ENCODE results near the gene GSDMA. TPM values are rescaled to one million over a fixed set of nuclear protein-coding genes. Genes with fewer than 3 reads are reported as not detected.

GSDMA gene
- total and polyA plus RNA-seq, 9 of the 15 experiments (the other 6 are each of a cell fraction or from before 2014, with no cell fraction given): 0.04 to 0.13 (median 0.07) TPM; not detected in 2

GRCh38 chr17:39915559-39915958 is 47.2 kb upstream of the GSDMA start:
- no peaks in the 10 kb centered on the region for H3K27me3 ChIP-seq (ENCODE audit: control insufficient read depth in 2 of 2, insufficient read depth in 2 of 2, low read length in 2 of 2)
- FAIRE-seq: no peak
- no TSS peak for BruUV-seq (replicated peaks)
- H3K4me2 ChIP-seq (ENCODE audit: insufficient read depth, low read length): no peak overlapping the region
- no peak overlapping the region for H3K4me3 ChIP-seq
- no peak for ATAC-seq
- H3K79me2 ChIP-seq (ENCODE audit: control insufficient read depth, insufficient read depth, low read length): no peaks in the 10 kb centered on the region
- H2AFZ ChIP-seq (ENCODE audit: low read depth, low read length): no peak overlapping the region
- in situ Hi-C loops (cut with MboI): no loop called here
- peaks cover 8 to 12% of the 10 kb centered on the region in 2 experiments; a peak in 4 of 5 replicates for H3K4me1 ChIP-seq (replicated peaks in 1 of 2; ENCODE audit: control insufficient read depth in 2 of 2, insufficient read depth in 2 of 2, low read length in 2 of 2)
- POLR2A ChIA-PET: interaction anchor here (0.6 to 1.1 kb wide), 3 partner anchors 11 to 13 kb away, joined by 3 to 4 read pairs (median 3); no protein-coding TSS in a partner anchor
- peaks cover 8% of the 10 kb centered on the region; the same call in 1 of the 3 replicates for H3K36me3 ChIP-seq (ENCODE audit: control insufficient read depth, insufficient read depth, low read length)
- no peak for DNase-seq (ENCODE audit: extremely low read depth in 1 of 4, low spot score in 3 of 4)
- H3K27ac ChIP-seq (ENCODE audit: extremely low read depth, low read depth, low read length): no peak overlapping the region
- intact Hi-C loops (cut with micrococcal nuclease): no loop called here
- CTCF ChIA-PET (ENCODE audit: low intra/inter-chr PET ratio): interaction anchor here (0.6 kb wide), 1 partner anchor 643 kb away, joined by 3 read pairs; no protein-coding TSS in a partner anchor
- H3K9me3 ChIP-seq (replicated peaks; ENCODE audit: control insufficient read depth, insufficient read depth, low read depth, low read length): no peaks in the 10 kb centered on the region
- no peaks in the 10 kb centered on the region for H4K20me1 ChIP-seq (replicated peaks; ENCODE audit: control insufficient read depth, insufficient read depth, low read length)
- H3K9me1 ChIP-seq (ENCODE audit: control insufficient read depth, insufficient read depth, low read length): no peaks in the 10 kb centered on the region
- 63% methylated on average over 4 of the region's 4 CpGs for WGBS (ENCODE audit: insufficient coverage, low coverage, missing lambda C conversion rate)
- H3K9ac ChIP-seq (ENCODE audit: insufficient read depth in 1 of 2, low read depth in 2 of 2, low read length in 2 of 2): no peak overlapping the region
- TF ChIP-seq CGGBP1 (CRISPR knock-in tag; IDR thresholded peaks at IDR 0.05) (no peak), HDAC8 (tag; IDR thresholded peaks at IDR 0.05) (no peak), ZNF780A (CRISPR knock-in tag; IDR thresholded peaks at IDR 0.05) (no peak), ETV6 (IDR thresholded peaks at IDR 0.05; ENCODE audit: borderline replicate concordance in 1 of 2, low read depth in 2 of 2, low read length in 1 of 2) (no peak), ETV6 (CRISPR knock-in tag; IDR thresholded peaks at IDR 0.05; ENCODE audit: borderline replicate concordance) (no peak), MTA3 (IDR thresholded peaks at IDR 0.05; ENCODE audit: borderline replicate concordance) (no peak), FOXM1 (IDR thresholded peaks at IDR 0.05; ENCODE audit: low read depth) (no peak), FOXM1 (CRISPR knock-in tag; IDR thresholded peaks at IDR 0.05; ENCODE audit: low read depth) (no peak), CHCHD3 (CRISPR knock-in tag; IDR thresholded peaks at IDR 0.05) (no peak), CREB3 (tag; conservative IDR thresholded peaks at IDR 0.05; ENCODE audit: low read depth) (no peak), DIDO1 (tag; IDR thresholded peaks at IDR 0.05; ENCODE audit: low read depth) (no peak), REST (IDR thresholded peaks at IDR 0.05; ENCODE audit: borderline replicate concordance) (no peak), REST (CRISPR knock-in tag; IDR thresholded peaks at IDR 0.05; ENCODE audit: low read depth) (no peak), STAG1 (CRISPR knock-in tag; IDR thresholded peaks at IDR 0.05; ENCODE audit: borderline replicate concordance) (no peak), ZFP30 (CRISPR knock-in tag; IDR thresholded peaks at IDR 0.05; ENCODE audit: borderline replicate concordance) (no peak)

Data from K562 (cell line).